Neural crest cell (in vitro differentiated cells): ENCODE data around the gene MYO19. TPM values are rescaled to one million over a fixed set of nuclear protein-coding genes. Genes with fewer than 3 reads are reported as not detected.

Experiments
- DNase-seq: peaks from one replicate; pipeline ENCODE4 v3.0.0; 2021; ENCODE audit warnings: low read depth, mixed read lengths, low spot score
- H3K27ac Mint-ChIP-seq: one replicate; pipeline ENCODE4 v1.8.0; 2021; ENCODE audit warnings: mild to moderate bottlenecking, mixed read lengths; ENCODE audit not compliant: unreplicated experiment
- H3K27me3 Mint-ChIP-seq: 2 replicates; pipeline ENCODE4 v1.8.0; 2021; ENCODE audit warnings: low read depth, mild to moderate bottlenecking, mixed read lengths
- H3K36me3 Mint-ChIP-seq: 2 replicates; pipeline ENCODE4 v1.8.0; 2021; ENCODE audit warnings: low read depth, mild to moderate bottlenecking, mixed read lengths
- H3K4me1 Mint-ChIP-seq: 2 replicates; pipeline ENCODE4 v1.8.0; 2021; ENCODE audit warnings: mixed read lengths
- H3K4me3 Mint-ChIP-seq: one replicate; pipeline ENCODE4 v1.8.0; 2021; ENCODE audit warnings: mild to moderate bottlenecking, mixed read lengths
- H3K9me3 Mint-ChIP-seq: 2 replicates; pipeline ENCODE4 v1.8.0; 2021; ENCODE audit warnings: mixed read lengths
- total RNA-seq: library from RNA; stranded (reverse); gene quantifications from 2 replicates; pipeline ENCODE4 v1.2.1, GENCODE V29; 2021
- TF ChIP-seq, protein P1 (sequence below): fragments of 200-600 bp; sonication (generic); conservative IDR thresholded peaks from 2 replicates; pipeline ENCODE4 v1.5.0; 2021; ENCODE audit warnings: antibody characterized with exemption, mild to moderate bottlenecking

MYO19 gene
- total RNA-seq, 1 donor from 2014 or later: 104 TPM

- Mint-ChIP-seq H3K9me3 (no peaks in the 10 kb centered on the region), H3K27ac (no peak overlapping the region), H3K36me3 (peaks cover 23% of the 10 kb centered on the region), H3K27me3 (no peaks in the 10 kb centered on the region), H3K4me1 (peaks cover 42% of the 10 kb centered on the region), H3K4me3 (no peak overlapping the region)
- TF ChIP-seq, protein P1, sequence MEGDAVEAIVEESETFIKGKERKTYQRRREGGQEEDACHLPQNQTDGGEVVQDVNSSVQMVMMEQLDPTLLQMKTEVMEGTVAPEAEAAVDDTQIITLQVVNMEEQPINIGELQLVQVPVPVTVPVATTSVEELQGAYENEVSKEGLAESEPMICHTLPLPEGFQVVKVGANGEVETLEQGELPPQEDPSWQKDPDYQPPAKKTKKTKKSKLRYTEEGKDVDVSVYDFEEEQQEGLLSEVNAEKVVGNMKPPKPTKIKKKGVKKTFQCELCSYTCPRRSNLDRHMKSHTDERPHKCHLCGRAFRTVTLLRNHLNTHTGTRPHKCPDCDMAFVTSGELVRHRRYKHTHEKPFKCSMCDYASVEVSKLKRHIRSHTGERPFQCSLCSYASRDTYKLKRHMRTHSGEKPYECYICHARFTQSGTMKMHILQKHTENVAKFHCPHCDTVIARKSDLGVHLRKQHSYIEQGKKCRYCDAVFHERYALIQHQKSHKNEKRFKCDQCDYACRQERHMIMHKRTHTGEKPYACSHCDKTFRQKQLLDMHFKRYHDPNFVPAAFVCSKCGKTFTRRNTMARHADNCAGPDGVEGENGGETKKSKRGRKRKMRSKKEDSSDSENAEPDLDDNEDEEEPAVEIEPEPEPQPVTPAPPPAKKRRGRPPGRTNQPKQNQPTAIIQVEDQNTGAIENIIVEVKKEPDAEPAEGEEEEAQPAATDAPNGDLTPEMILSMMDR: no peak
- DNase-seq: no peak
Observed at GRCh38 chr17:36498560-36499300, 35.9 kb downstream of the MYO19 start.

GRCh38 chr17:36498155-36498554 lies 36.5 kb downstream of the MYO19 start:
- TF ChIP-seq, protein P1: no peak
- Mint-ChIP-seq H3K4me3 (no peak overlapping the region), H3K27me3 (no peaks in the 10 kb centered on the region), H3K9me3 (no peaks in the 10 kb centered on the region), H3K4me1 (peaks cover 37% of the 10 kb centered on the region), H3K36me3 (peaks cover 20% of the 10 kb centered on the region), H3K27ac (no peak overlapping the region)
- DNase-seq: no peak

- peak; percentile 18 for DNase-seq
- Mint-ChIP-seq H3K4me1 (peaks cover 33% of the 10 kb centered on the region), H3K4me3 (peak overlapping the region; percentile 76), H3K9me3 (no peaks in the 10 kb centered on the region), H3K27ac (peak overlapping the region; percentile 85), H3K27me3 (no peaks in the 10 kb centered on the region), H3K36me3 (peaks cover 22% of the 10 kb centered on the region)
- TF ChIP-seq, protein P1: no peak
Observed at GRCh38 chr17:36496018-36496789, 38.5 kb downstream of the MYO19 start.

GRCh38 chr17:36495076-36495578 lies 39.5 kb downstream of the MYO19 start:
- Mint-ChIP-seq H3K27ac (peak overlapping the region; percentile 9), H3K4me3 (no peak overlapping the region), H3K9me3 (peaks cover 1% of the 10 kb centered on the region), H3K36me3 (peaks cover 25% of the 10 kb centered on the region), H3K4me1 (peaks cover 35% of the 10 kb centered on the region), H3K27me3 (no peaks in the 10 kb centered on the region)
- DNase-seq: no peak
- TF ChIP-seq, protein P1: no peak

GRCh38 chr17:36494674-36495073 lies 40.0 kb downstream of the MYO19 start:
- Mint-ChIP-seq H3K27ac (no peak overlapping the region), H3K27me3 (no peaks in the 10 kb centered on the region), H3K9me3 (peaks cover 4% of the 10 kb centered on the region), H3K4me1 (peaks cover 38% of the 10 kb centered on the region), H3K36me3 (peaks cover 28% of the 10 kb centered on the region), H3K4me3 (no peak overlapping the region)
- TF ChIP-seq, protein P1: no peak
- no peak for DNase-seq
